Mesenchymal stem cell (in vitro differentiated cells and primary cell): ENCODE measurements around the gene RTKN.

Experiments used
- DNase-seq: peaks from one replicate; pipeline ENCODE4 v3.0.0-alpha.2; 2013
- H2AFZ ChIP-seq: one replicate; pipeline ENCODE4 v1.6.1; 2013; ENCODE audit warnings: low read depth, mild to moderate bottlenecking, control low read depth, inconsistent platforms, low read length, moderate library complexity
- H2AK5ac ChIP-seq: 2 replicates; pipeline ENCODE4 v1.6.1; 2013; ENCODE audit warnings: low read length, moderate library complexity, mild to moderate bottlenecking, inconsistent platforms; ENCODE audit not compliant: severe bottlenecking
- H2BK120ac ChIP-seq: one replicate; pipeline ENCODE4 v1.6.1; 2013; ENCODE audit warnings: low read depth, mild to moderate bottlenecking, inconsistent platforms, low read length, moderate library complexity
- H2BK12ac ChIP-seq, 2 experiments: one replicate each; pipeline ENCODE4 v1.6.1; 2013; ENCODE audit warnings: inconsistent platforms in 2 of 2, low read length in 2 of 2, mild to moderate bottlenecking in 2 of 2, moderate library complexity in 2 of 2, control low read depth in 1 of 2
- H2BK15ac ChIP-seq: one replicate; pipeline ENCODE4 v1.6.1; 2013; ENCODE audit warnings: mild to moderate bottlenecking, low read depth, inconsistent platforms; ENCODE audit not compliant: poor library complexity, severe bottlenecking
- H2BK5ac ChIP-seq: 2 replicates; pipeline ENCODE4 v1.6.1; 2013; ENCODE audit warnings: low read depth, mild to moderate bottlenecking, low read length, control low read depth, inconsistent platforms; ENCODE audit not compliant: poor library complexity, severe bottlenecking
- H3K14ac ChIP-seq, 2 experiments: one replicate each; pipeline ENCODE4 v1.6.1; 2013; ENCODE audit warnings: inconsistent platforms in 2 of 2, low read length in 2 of 2, control low read depth in 1 of 2, mild to moderate bottlenecking in 1 of 2, moderate library complexity in 1 of 2
- H3K18ac ChIP-seq, 2 experiments: one replicate each; pipeline ENCODE4 v1.6.1; 2013; ENCODE audit warnings: inconsistent platforms in 2 of 2, low read length in 2 of 2, control low read depth in 1 of 2, low read depth in 1 of 2, mild to moderate bottlenecking in 1 of 2
- H3K23ac ChIP-seq, 2 experiments: one replicate each; pipeline ENCODE4 v1.6.1; 2013; ENCODE audit warnings: inconsistent platforms in 2 of 2, low read length in 2 of 2, mild to moderate bottlenecking in 2 of 2, moderate library complexity in 2 of 2, control low read depth in 1 of 2
- H3K27ac ChIP-seq: 2 replicates; pipeline ENCODE4 v1.5.1; 2013; ENCODE audit warnings: mild to moderate bottlenecking, moderate library complexity, low read length, control low read depth, inconsistent platforms; ENCODE audit not compliant: poor library complexity, severe bottlenecking
- H3K27me3 ChIP-seq, 2 experiments: 2 replicates each; pipeline versions ENCODE4 v1.6.1 to v1.7.0; 2013; ENCODE audit warnings: low read length in 2 of 2, mild to moderate bottlenecking in 2 of 2, moderate library complexity in 2 of 2, control low read depth in 1 of 2, inconsistent platforms in 1 of 2; ENCODE audit not compliant: control insufficient read depth in 1 of 2, insufficient read depth in 1 of 2
- H3K36me3 ChIP-seq, 2 experiments: 2 replicates each; pipeline versions ENCODE4 v1.6.1 to v1.7.0; 2013; ENCODE audit warnings: low read length in 2 of 2, control low read depth in 1 of 2, inconsistent platforms in 1 of 2, low read depth in 1 of 2, mild to moderate bottlenecking in 1 of 2; ENCODE audit not compliant: insufficient read depth in 2 of 2, control insufficient read depth in 1 of 2
- H3K4ac ChIP-seq, 2 experiments: one replicate each; pipeline ENCODE4 v1.6.1; 2013; ENCODE audit warnings: inconsistent platforms in 2 of 2, low read length in 2 of 2, mild to moderate bottlenecking in 2 of 2, moderate library complexity in 2 of 2, control low read depth in 1 of 2, low read depth in 1 of 2
- H3K4me1 ChIP-seq: 2 replicates; pipeline ENCODE4 v1.6.1; 2013; ENCODE audit warnings: low read depth, low read length, control low read depth; ENCODE audit not compliant: control insufficient read depth, insufficient read depth
- H3K4me2 ChIP-seq: 2 replicates; pipeline ENCODE4 v1.6.1; 2013; ENCODE audit warnings: low read length, mild to moderate bottlenecking, inconsistent platforms; ENCODE audit not compliant: poor library complexity, severe bottlenecking
- H3K4me3 ChIP-seq, 2 experiments: 2 replicates each; pipeline versions ENCODE4 v1.5.1 to v1.7.0; 2013; ENCODE audit warnings: low read length in 2 of 2, mild to moderate bottlenecking in 2 of 2, control low read depth in 1 of 2, low read depth in 1 of 2; ENCODE audit not compliant: insufficient read depth in 1 of 2
- H3K79me1 ChIP-seq: replicated peaks from 2 replicates; pipeline ENCODE4 v1.6.1; 2013; ENCODE audit warnings: mild to moderate bottlenecking, control low read depth, low read length, inconsistent platforms; ENCODE audit not compliant: poor library complexity, severe bottlenecking
- H3K9ac ChIP-seq: 2 replicates; pipeline ENCODE4 v1.7.0; 2013; ENCODE audit warnings: mild to moderate bottlenecking, low read length, moderate library complexity
- H3K9me3 ChIP-seq: 2 replicates; pipeline ENCODE4 v1.7.0; 2013; ENCODE audit warnings: mild to moderate bottlenecking, low read length; ENCODE audit not compliant: control insufficient read depth
- H4K8ac ChIP-seq: one replicate; pipeline ENCODE4 v1.6.1; 2013; ENCODE audit warnings: inconsistent platforms, mild to moderate bottlenecking, low read length, moderate library complexity
- H4K91ac ChIP-seq: one replicate; pipeline ENCODE4 v1.6.1; 2013; ENCODE audit warnings: mild to moderate bottlenecking, low read length, inconsistent platforms
- WGBS: methylation state at CpG from one replicate; pipeline ENCODE4 v1.1.7; 2013; ENCODE audit warnings: mixed read lengths; 5-methylcytosine and 5-hydroxymethylcytosine counted together

The RTKN gene

DNA sequence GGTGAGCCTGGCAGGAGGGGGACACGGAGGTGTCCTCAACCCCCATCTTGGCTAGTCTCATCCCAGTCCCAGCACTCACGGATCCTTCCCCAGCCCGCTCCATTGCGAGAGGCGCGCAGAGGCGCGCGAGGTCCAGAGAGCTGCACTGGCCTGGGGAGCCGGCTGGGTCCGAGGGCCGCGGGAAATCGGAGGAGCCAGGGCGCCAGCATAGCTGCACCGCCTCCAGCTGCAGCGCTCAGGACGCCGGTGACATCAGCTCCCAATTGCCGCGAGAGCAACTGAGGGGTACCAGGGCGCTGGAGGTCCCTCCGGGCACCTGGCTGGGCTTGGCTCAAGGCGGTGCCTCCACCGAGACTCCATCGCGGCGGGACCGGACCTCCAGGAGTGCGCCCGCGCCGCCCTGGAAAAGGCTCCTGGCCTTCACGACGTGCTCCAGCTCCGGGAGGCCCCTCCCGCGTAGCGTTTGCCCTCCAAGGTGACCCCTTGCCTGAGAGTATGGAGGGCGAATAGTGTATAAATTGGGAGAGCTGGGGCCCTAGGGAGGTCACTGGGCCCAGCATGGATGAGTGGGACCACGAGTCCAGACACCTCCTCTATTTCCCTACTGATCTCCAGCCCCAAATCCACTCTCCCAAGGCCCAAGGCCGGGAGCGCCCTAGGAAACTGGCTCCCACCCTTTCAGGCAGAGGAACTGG lies 5.5 kb downstream of the RTKN start:
- Histone ChIP-seq H3K9ac (no peak overlapping the region), H4K8ac (no peak overlapping the region), H3K23ac (no peak overlapping the region), H3K36me3 (peaks cover 15 to 24% of the 10 kb centered on the region in 2 experiments), H2BK15ac (no peak overlapping the region), H3K4me3 (no peak overlapping the region), H3K4ac (no peak overlapping the region), H3K9me3 (no peaks in the 10 kb centered on the region), H4K91ac (no peak overlapping the region), H3K18ac (no peak overlapping the region), H2AK5ac (no peak overlapping the region), H3K27ac (no peak overlapping the region), H2AFZ (no peak overlapping the region), H3K27me3 (peaks cover 0 to 6% of the 10 kb centered on the region in 2 experiments), H3K14ac (no peak overlapping the region), H2BK5ac (no peak overlapping the region), H2BK12ac (no peak overlapping the region), H3K4me2 (no peak overlapping the region), H3K4me1 (peaks cover 19% of the 10 kb centered on the region), H2BK120ac (no peak overlapping the region), H3K79me1 (peaks cover 44% of the 10 kb centered on the region)
- WGBS, result 96% methylated on average over 41 of the region's 43 CpGs
- no peak for DNase-seq

DNA sequence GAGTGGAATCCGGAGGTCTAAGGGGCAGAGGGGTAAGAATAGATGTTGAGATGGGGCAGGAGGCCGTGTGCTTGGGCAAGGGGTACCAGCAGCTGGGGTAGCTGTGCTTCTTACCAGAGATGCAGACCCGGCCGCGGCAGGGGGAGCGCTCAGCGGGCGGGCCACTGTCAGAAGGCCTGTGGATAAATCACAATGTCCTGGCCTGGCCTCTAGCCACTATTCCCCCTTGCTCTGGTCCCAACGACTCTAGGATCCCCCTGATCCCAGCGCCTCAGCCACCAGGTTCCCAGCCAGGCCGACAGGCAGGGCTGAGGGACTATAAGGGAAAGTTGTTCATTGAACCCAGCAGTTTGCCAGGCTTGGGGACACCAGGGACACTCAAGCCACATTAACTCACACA lies 11.2 kb downstream of the RTKN start:
- Histone ChIP-seq H3K18ac (no peak overlapping the region), H4K91ac (no peak overlapping the region), H2BK5ac (no peak overlapping the region), H3K27ac (no peak overlapping the region), H3K4me1 (peaks cover 12% of the 10 kb centered on the region), H3K36me3 (peaks cover 61 to 66% of the 10 kb centered on the region in 2 experiments), H3K79me1 (peaks cover 23% of the 10 kb centered on the region), H3K27me3 (no peaks in the 10 kb centered on the region), H3K4me3 (no peak overlapping the region), H3K14ac (no peak overlapping the region), H3K4me2 (no peak overlapping the region), H3K23ac (no peak overlapping the region), H2AK5ac (no peak overlapping the region), H3K4ac (no peak overlapping the region), H3K9me3 (no peaks in the 10 kb centered on the region), H3K9ac (no peak overlapping the region), H4K8ac (no peak overlapping the region), H2BK12ac (no peak overlapping the region), H2BK15ac (no peak overlapping the region), H2AFZ (no peak overlapping the region), H2BK120ac (no peak overlapping the region)
- 93% methylated on average over 11 of the region's 11 CpGs for WGBS
- DNase-seq, result no peak

DNA sequence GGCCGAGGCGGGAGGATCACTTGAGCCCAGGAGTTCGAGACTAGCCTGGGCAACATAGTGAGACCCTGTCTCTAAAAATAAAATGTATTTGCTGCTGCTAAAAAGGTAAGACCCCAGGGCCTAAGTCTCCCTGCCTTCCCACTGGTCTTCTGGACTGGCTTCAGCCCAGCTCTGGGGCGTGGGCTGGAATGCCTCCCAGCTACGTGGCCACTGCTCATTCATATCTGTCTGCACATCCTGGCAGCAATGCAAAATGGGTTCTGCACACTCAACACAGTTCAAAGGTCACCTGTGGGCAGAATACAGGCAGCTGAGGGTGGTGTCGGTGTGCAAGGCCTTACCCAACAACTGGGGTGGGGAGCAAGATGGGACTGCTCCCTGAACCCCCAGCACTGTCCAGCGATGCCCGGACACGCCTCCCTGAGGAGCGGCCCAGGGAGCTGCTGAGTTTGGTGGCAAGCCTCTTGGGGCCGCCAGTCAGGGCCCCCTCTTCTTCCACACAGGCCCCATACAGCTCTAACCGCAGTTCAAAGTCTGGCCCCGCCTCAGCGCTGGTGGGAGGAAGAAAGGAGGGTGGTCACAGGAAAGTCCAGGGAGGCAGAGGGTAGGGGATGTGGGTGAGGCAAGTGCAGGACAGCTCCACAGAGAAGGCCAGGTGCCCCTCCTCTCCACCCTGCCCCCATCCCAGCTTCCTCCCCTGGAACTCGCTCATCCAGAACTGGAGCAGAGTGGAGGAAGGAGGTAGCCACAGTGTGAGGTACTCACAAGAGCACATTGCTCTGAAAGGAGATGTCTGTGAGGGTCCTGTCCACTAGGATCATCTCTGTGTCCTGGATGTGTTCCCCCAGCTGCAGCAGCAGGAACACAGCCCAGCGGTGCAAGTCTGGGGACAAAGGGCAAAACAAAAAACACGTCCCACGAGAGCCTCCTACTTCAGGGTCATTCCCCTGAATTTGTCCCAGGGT lies 12.0 kb downstream of the RTKN start:
- peaks cover 17% of the 10 kb centered on the region for H3K79me1 ChIP-seq
- DNase-seq, result no peak
- no peak overlapping the region for H3K18ac ChIP-seq
- H2BK120ac ChIP-seq, result no peak overlapping the region
- no peaks in the 10 kb centered on the region for H3K27me3 ChIP-seq
- 95% methylated on average over 14 of the region's 18 CpGs for WGBS
- peaks cover 14% of the 10 kb centered on the region for H3K4me1 ChIP-seq
- no peak overlapping the region for H3K4me3 ChIP-seq
- H2BK5ac ChIP-seq, result no peak overlapping the region
- no peak overlapping the region for H3K9ac ChIP-seq
- no peak overlapping the region for H2BK15ac ChIP-seq
- no peak overlapping the region for H2BK12ac ChIP-seq
- no peak overlapping the region for H4K8ac ChIP-seq
- H3K27ac ChIP-seq, result no peak overlapping the region
- H3K23ac ChIP-seq, result no peak overlapping the region
- H3K4me2 ChIP-seq, result no peak overlapping the region
- no peak overlapping the region for H3K14ac ChIP-seq
- H3K36me3 ChIP-seq, result peaks cover 62 to 70% of the 10 kb centered on the region in 2 experiments
- no peak overlapping the region for H2AFZ ChIP-seq
- no peaks in the 10 kb centered on the region for H3K9me3 ChIP-seq
- no peak overlapping the region for H2AK5ac ChIP-seq
- no peak overlapping the region for H3K4ac ChIP-seq
- no peak overlapping the region for H4K91ac ChIP-seq

DNA sequence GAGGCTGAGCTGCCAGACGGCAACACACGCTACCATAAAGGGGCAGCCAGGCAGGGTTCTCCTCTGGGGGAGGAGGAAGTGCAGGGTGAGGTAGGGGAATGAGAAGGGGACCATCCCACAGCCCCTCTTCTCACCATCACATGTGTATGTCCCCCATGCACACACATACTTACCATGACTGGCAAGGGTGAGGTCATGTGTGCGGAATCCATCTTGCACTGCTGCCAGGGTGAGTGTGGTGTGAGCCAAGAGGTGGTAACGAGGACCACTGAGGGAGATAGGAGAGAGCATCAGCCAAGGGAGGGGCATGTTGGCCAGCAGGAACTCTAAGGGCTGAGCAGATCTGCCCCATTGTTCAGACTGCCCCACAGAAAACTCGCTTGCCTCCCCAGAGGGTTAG lies 13.1 kb downstream of the RTKN start:
- H3K36me3 ChIP-seq, result peaks cover 65 to 71% of the 10 kb centered on the region in 2 experiments
- H4K91ac ChIP-seq, result no peak overlapping the region

More for the DNA sequence above, 13.1 kb downstream of the RTKN start:
- peaks cover 15% of the 10 kb centered on the region for H3K79me1 ChIP-seq
- H3K9me3 ChIP-seq, result no peaks in the 10 kb centered on the region
- no peaks in the 10 kb centered on the region for H3K27me3 ChIP-seq
- H3K4me2 ChIP-seq, result no peak overlapping the region
- no peak overlapping the region for H3K14ac ChIP-seq
- no peak overlapping the region for H3K4ac ChIP-seq
- H3K27ac ChIP-seq, result no peak overlapping the region
- H3K4me1 ChIP-seq, result peaks cover 14% of the 10 kb centered on the region
- H3K4me3 ChIP-seq, result no peak overlapping the region
- no peak overlapping the region for H2BK12ac ChIP-seq
- H2BK5ac ChIP-seq, result no peak overlapping the region
- H4K8ac ChIP-seq, result no peak overlapping the region
- H2BK15ac ChIP-seq, result no peak overlapping the region
- H3K23ac ChIP-seq, result no peak overlapping the region
- no peak overlapping the region for H3K9ac ChIP-seq
- no peak for DNase-seq
- no peak overlapping the region for H2AK5ac ChIP-seq
- H2BK120ac ChIP-seq, result no peak overlapping the region
- no peak overlapping the region for H2AFZ ChIP-seq
- WGBS, result 93% methylated on average over 3 of the region's 5 CpGs
- no peak overlapping the region for H3K18ac ChIP-seq
